ENCODE results near the gene AGAP2. TPM values are rescaled to one million over a fixed set of nuclear protein-coding genes. Genes with fewer than 3 reads are reported as not detected.

AGAP2 gene
- polyA plus RNA-seq, 1 donor (not counting 4 experiments of a cell fraction or from before 2014, with no cell fraction given): 0.13 TPM

DNA sequence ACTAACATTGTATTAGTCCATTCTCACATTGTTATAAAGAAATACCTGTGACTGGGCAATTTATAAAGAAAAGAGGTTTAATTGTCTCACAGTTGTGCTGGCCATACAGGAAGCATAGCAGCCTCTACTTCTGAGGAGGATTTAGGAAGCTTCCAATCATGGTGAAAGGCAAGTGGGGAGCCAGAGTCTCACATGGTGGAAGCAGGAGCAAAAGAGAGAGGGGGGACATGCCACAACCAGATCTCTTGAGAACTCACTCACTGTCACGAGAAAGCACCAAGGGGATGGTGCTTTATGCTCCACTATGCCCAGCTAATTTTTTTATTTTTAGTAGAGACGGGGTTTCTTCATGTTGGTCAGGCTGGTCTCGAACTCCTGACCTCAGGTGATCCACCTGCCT is 31.3 kb downstream of the AGAP2 start:
- DNase-seq (ENCODE audit: low read depth, low spot score) (no peak), FAIRE-seq (no peak)
- Histone ChIP-seq H3K36me3 (ENCODE audit: control insufficient read depth in 2 of 2, extremely low read depth in 1 of 2, insufficient read depth in 2 of 2, low read length in 2 of 2) (peaks cover 0 to 3% of the 10 kb centered on the region in 2 experiments), H4K20me1 (ENCODE audit: control insufficient read depth, extremely low read depth, insufficient read depth, low read length) (no peaks in the 10 kb centered on the region), H3K9me3 (ENCODE audit: control insufficient read depth, low read depth, low read length) (no peaks in the 10 kb centered on the region), H3K27me3 (ENCODE audit: control insufficient read depth, extremely low read depth, insufficient read depth, low read length) (no peaks in the 10 kb centered on the region), H3K9ac (ENCODE audit: control insufficient read depth, extremely low read depth, insufficient read depth, low read length) (no peak overlapping the region), H3K27ac (ENCODE audit: control insufficient read depth, insufficient read depth, low read length) (no peak overlapping the region), H2AFZ (ENCODE audit: control insufficient read depth, low read length) (no peak overlapping the region), H3K4me2 (ENCODE audit: control insufficient read depth, extremely low read depth, insufficient read depth, low read depth, low read length) (no peak overlapping the region), H3K4me1 (ENCODE audit: control insufficient read depth, extremely low read depth, insufficient read depth, low read length) (no peaks in the 10 kb centered on the region), H3K4me3 (ENCODE audit: control insufficient read depth in 2 of 3, extremely low read depth in 1 of 3, insufficient read depth in 2 of 3, low read depth in 1 of 3, low read length in 3 of 3) (no peak overlapping the region), H3K79me2 (ENCODE audit: control insufficient read depth, insufficient read depth, low read length) (no peaks in the 10 kb centered on the region), H3K9me1 (ENCODE audit: control insufficient read depth, extremely low read depth, insufficient read depth, low read length) (no peaks in the 10 kb centered on the region)
- dilution Hi-C loops (cut with MboI; ENCODE audit: extremely low pct_ligation_motif_present, low sequenced_read_pairs): no loop called here
- no peak for TF ChIP-seq EZH2 (IDR thresholded peaks at IDR 0.05; ENCODE audit: low read length)
- TF ChIP-seq, protein P1, sequence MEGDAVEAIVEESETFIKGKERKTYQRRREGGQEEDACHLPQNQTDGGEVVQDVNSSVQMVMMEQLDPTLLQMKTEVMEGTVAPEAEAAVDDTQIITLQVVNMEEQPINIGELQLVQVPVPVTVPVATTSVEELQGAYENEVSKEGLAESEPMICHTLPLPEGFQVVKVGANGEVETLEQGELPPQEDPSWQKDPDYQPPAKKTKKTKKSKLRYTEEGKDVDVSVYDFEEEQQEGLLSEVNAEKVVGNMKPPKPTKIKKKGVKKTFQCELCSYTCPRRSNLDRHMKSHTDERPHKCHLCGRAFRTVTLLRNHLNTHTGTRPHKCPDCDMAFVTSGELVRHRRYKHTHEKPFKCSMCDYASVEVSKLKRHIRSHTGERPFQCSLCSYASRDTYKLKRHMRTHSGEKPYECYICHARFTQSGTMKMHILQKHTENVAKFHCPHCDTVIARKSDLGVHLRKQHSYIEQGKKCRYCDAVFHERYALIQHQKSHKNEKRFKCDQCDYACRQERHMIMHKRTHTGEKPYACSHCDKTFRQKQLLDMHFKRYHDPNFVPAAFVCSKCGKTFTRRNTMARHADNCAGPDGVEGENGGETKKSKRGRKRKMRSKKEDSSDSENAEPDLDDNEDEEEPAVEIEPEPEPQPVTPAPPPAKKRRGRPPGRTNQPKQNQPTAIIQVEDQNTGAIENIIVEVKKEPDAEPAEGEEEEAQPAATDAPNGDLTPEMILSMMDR (optimal IDR thresholded peaks at IDR 0.05 in 1 of 3, IDR thresholded peaks at IDR 0.05 in 1 of 3, conservative IDR thresholded peaks at IDR 0.05 in 1 of 3; ENCODE audit: extremely low read depth in 1 of 3, insufficient read depth in 2 of 3, low read length in 3 of 3): no peak

- DNase-seq (ENCODE audit: low read depth, low spot score) (no peak), FAIRE-seq (no peak)
- H3K4me2 ChIP-seq (ENCODE audit: control insufficient read depth, extremely low read depth, insufficient read depth, low read depth, low read length): no peak overlapping the region
- H3K27ac ChIP-seq (ENCODE audit: control insufficient read depth, insufficient read depth, low read length): no peak overlapping the region
- no peaks in the 10 kb centered on the region for H3K9me1 ChIP-seq (ENCODE audit: control insufficient read depth, extremely low read depth, insufficient read depth, low read length)
- no peaks in the 10 kb centered on the region for H3K9me3 ChIP-seq (ENCODE audit: control insufficient read depth, low read depth, low read length)
- H2AFZ ChIP-seq (ENCODE audit: control insufficient read depth, low read length): no peak overlapping the region
- H3K9ac ChIP-seq (ENCODE audit: control insufficient read depth, extremely low read depth, insufficient read depth, low read length): no peak overlapping the region
- dilution Hi-C loops (cut with MboI; ENCODE audit: extremely low pct_ligation_motif_present, low sequenced_read_pairs): no loop called here
- no peaks in the 10 kb centered on the region for H4K20me1 ChIP-seq (ENCODE audit: control insufficient read depth, extremely low read depth, insufficient read depth, low read length)
- H3K79me2 ChIP-seq (ENCODE audit: control insufficient read depth, insufficient read depth, low read length): no peaks in the 10 kb centered on the region
- H3K36me3 ChIP-seq (ENCODE audit: control insufficient read depth in 2 of 2, extremely low read depth in 1 of 2, insufficient read depth in 2 of 2, low read length in 2 of 2): peaks cover 3 to 8% of the 10 kb centered on the region in 2 experiments
- H3K4me3 ChIP-seq (ENCODE audit: control insufficient read depth in 2 of 3, extremely low read depth in 1 of 3, insufficient read depth in 2 of 3, low read depth in 1 of 3, low read length in 3 of 3): no peak overlapping the region
- H3K27me3 ChIP-seq (ENCODE audit: control insufficient read depth, extremely low read depth, insufficient read depth, low read length): no peaks in the 10 kb centered on the region
- TF ChIP-seq, protein P1 (optimal IDR thresholded peaks at IDR 0.05 in 1 of 3, IDR thresholded peaks at IDR 0.05 in 1 of 3, conservative IDR thresholded peaks at IDR 0.05 in 1 of 3; ENCODE audit: extremely low read depth in 1 of 3, insufficient read depth in 2 of 3, low read length in 3 of 3): no peak
- TF ChIP-seq EZH2 (IDR thresholded peaks at IDR 0.05; ENCODE audit: low read length): no peak
- H3K4me1 ChIP-seq (ENCODE audit: control insufficient read depth, extremely low read depth, insufficient read depth, low read length): no peaks in the 10 kb centered on the region
These were observed 38.2 kb downstream of the AGAP2 start for GRCh38 chr12:57700317-57700716.
